Immature natural killer cell (primary cell): ENCODE data around the gene UBAC2. TPM values are rescaled to one million over a fixed set of nuclear protein-coding genes. Genes with fewer than 3 reads are reported as not detected.

Experiments
- DNase-seq, 3 donors: peaks; one replicate each; pipeline ENCODE4 v3.0.0; 2022; ENCODE audit warnings: mixed read lengths in 1 of 3
- H3K27ac Mint-ChIP-seq, 6 donors: one replicate each; pipeline ENCODE4 v1.8.0; 2020; ENCODE audit warnings: mixed read lengths in 6 of 6, mild to moderate bottlenecking in 5 of 6, inconsistent platforms in 4 of 6, moderate library complexity in 3 of 6
- H3K27me3 Mint-ChIP-seq, 3 donors: one replicate each; pipeline ENCODE4 v1.8.0; 2020 to 2021; ENCODE audit warnings: low read depth in 3 of 3, mild to moderate bottlenecking in 3 of 3, mixed read lengths in 3 of 3, moderate library complexity in 3 of 3, inconsistent platforms in 1 of 3
- H3K36me3 Mint-ChIP-seq, 3 donors: one replicate each; pipeline ENCODE4 v1.8.0; 2020; ENCODE audit warnings: mixed read lengths in 3 of 3, inconsistent platforms in 2 of 3, mild to moderate bottlenecking in 2 of 3
- H3K4me1 Mint-ChIP-seq, 2 donors: one replicate each; pipeline ENCODE4 v1.8.0; 2020; ENCODE audit warnings: inconsistent platforms in 2 of 2, mild to moderate bottlenecking in 2 of 2, mixed read lengths in 2 of 2, moderate library complexity in 1 of 2
- H3K4me3 Mint-ChIP-seq, 5 donors: one replicate each; pipeline ENCODE4 v1.8.0; 2020; ENCODE audit warnings: mild to moderate bottlenecking in 5 of 5, mixed read lengths in 5 of 5, inconsistent platforms in 3 of 5, moderate library complexity in 3 of 5
- H3K9me3 Mint-ChIP-seq, 6 donors: one replicate each; pipeline ENCODE4 v1.8.0; 2020; ENCODE audit warnings: mild to moderate bottlenecking in 6 of 6, mixed read lengths in 6 of 6, inconsistent platforms in 4 of 6, moderate library complexity in 3 of 6
- polyA plus RNA-seq, 3 donors: library from polyadenylated mRNA; unstranded; fragments of 300-500 nt; fragmentation: Illumina TruSeq; gene quantifications; one replicate each; pipeline ENCODE4 v1.2.3, GENCODE V29; 2021

UBAC2 gene
- polyA plus RNA-seq, 3 donors from 2014 or later = 114 to 130 (median 115) TPM

DNA sequence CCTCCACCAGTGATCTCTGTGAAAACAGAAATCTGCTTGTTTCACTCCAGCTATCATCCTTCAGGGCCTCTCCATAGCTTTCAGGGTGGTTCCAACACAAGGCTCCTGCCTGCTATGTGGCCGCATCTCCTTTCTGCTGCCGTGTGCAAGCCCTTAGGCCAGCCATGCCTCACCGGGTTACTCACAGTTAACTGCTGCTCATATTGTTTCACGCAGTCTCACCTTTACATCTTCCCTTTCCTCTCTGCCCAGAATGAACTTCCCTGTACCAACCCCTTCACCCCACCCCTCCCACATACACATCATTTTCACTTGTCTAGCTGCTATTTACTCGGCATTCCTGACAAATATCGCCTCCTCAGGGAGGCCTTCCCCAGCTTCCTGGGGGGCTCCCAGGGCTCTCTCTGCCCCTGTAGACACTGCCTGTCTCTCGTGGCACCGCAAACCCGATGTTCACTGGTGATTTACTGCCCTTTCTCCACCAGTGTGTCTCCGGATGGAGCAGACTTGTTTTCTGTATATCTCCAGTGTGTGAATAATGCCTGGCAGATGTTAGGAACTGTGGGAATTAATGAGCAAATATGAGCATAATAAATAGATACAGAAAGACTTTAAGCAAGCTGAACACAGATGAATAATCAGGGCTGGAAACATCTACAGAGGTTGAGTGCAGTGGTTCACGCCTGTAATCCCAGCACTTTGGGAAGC is 145.8 kb downstream of the UBAC2 start:
- Mint-ChIP-seq H3K27ac (peak overlapping the region in 4 of 6 donors; percentile 13 to 62 (median 54)), H3K36me3 (peaks cover 51 to 72% (median 64%) of the 10 kb centered on the region in 3 donors), H3K9me3 (no peaks in the 10 kb centered on the region), H3K4me3 (peak overlapping the region in 1 of 5 donors; percentile 28), H3K4me1 (peaks cover 41 to 68% of the 10 kb centered on the region in 2 donors), H3K27me3 (peaks cover 0 to 4% (median 2%) of the 10 kb centered on the region in 3 donors)
- DNase-seq = no peak

DNA sequence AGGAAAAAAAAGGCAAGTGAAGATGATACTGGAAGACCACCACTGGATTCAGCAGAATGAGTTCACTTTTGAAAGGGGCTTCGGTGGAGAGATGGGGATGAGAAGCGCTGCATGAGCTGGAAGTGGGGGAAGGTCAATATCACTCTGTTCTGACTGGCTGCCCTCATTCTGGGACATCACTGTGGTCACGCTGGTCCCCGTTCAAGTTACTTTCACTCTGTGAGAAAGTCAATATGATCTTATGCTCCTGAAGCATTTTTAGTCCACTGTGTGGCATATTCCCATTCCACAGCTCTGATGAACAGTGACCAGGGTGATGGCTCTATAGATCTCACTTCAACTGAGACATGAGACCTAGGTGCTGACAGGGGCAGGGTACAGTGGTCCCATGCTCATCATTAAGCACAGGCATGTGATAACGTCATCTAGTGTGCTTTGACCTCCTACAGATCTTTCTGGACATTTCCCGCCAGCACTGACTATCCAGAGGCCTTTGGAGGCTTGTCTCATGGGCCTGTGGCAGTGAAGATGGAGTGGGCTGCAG is 146.8 kb downstream of the UBAC2 start:
- no peak for DNase-seq
- peaks cover 43 to 72% of the 10 kb centered on the region in 2 donors for H3K4me1 Mint-ChIP-seq
- H3K27me3 Mint-ChIP-seq = peaks cover 0 to 4% (median 2%) of the 10 kb centered on the region in 3 donors
- peaks cover 44 to 69% (median 55%) of the 10 kb centered on the region in 3 donors for H3K36me3 Mint-ChIP-seq
- H3K4me3 Mint-ChIP-seq = peak overlapping the region in 1 of 5 donors; percentile 28
- no peaks in the 10 kb centered on the region for H3K9me3 Mint-ChIP-seq
- H3K27ac Mint-ChIP-seq = peak overlapping the region in 3 of 6 donors; percentile 18 to 62 (median 50)

DNA sequence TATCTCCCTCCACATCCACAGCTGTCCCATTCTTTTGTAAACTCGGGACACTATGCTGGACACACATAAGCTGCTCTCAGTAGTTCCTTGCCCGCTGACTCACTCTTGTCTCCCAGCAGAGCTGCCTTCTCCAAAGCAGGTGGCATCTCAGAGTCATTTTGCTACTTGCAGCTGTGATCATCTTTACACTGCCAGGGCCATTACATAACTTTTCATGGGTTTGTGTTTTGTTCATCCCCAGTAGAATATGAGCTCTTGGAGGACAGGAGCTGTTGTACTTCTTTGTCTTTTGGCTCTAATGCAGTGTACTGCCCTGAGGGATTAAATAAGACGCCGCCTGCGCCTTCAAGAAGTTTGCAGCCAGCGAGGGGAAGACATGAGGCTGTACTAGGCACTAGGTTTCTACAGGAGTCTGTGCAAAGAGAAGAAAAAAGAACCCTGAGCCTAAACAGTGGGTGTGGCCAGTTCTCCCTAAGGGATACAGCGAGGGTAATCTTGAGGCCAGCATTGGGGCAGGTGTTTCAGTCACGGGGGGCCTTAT is 147.3 kb downstream of the UBAC2 start:
- Mint-ChIP-seq H3K27ac (peak overlapping the region in 1 of 6 donors; percentile 49), H3K9me3 (no peaks in the 10 kb centered on the region), H3K27me3 (peaks cover 0 to 4% (median 2%) of the 10 kb centered on the region in 3 donors), H3K4me3 (no peak overlapping the region), H3K36me3 (peaks cover 43 to 70% (median 51%) of the 10 kb centered on the region in 3 donors), H3K4me1 (peaks cover 47 to 78% of the 10 kb centered on the region in 2 donors)
- DNase-seq = no peak

DNA sequence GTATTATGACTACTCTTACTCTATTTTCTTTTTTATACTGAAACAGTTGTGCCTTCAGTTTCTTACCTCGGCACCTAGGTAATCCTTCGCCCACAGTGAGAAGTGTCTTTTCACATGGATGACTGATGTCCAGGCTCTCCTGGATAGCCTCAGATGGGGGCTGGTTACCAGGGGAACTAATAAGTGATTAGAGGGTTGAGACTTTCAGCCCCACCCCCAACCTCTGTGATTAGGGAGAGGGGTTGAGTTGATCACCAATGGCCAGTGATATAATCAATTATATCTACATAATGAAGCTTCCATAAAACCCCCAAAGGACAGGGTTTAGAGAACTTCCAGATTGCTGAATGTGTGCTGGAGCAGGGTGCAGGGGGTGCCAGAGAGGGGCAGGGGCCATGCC is 149.5 kb downstream of the UBAC2 start:
- Mint-ChIP-seq H3K27ac (peak overlapping the region in 3 of 6 donors; percentile 45 to 78 (median 58)), H3K9me3 (no peaks in the 10 kb centered on the region), H3K36me3 (peaks cover 37 to 56% (median 44%) of the 10 kb centered on the region in 3 donors), H3K4me1 (peaks cover 64 to 86% of the 10 kb centered on the region in 2 donors), H3K27me3 (peaks cover 5 to 8% (median 6%) of the 10 kb centered on the region in 3 donors), H3K4me3 (no peak overlapping the region)
- no peak for DNase-seq

DNA sequence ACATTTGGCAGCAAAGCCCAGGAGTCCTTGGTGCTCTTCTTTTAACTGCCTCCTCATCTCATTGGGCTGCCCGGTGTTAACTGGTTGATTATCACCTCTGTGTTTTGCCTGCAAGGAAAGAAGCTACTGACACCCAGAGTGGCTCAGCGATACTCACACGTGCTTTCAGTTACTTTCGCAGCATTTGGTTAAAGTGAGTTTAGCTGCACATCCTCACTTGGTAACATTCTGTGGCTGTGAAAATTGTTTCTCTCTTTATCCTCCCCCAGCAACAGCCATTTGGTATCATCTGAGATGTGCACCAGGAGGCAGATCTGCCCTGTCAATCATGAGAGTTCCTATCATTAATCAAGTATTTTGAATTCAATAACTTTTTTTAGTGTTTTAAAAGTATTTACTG is 151.1 kb downstream of the UBAC2 start:
- Mint-ChIP-seq H3K27me3 (peaks cover 13 to 15% (median 13%) of the 10 kb centered on the region in 3 donors), H3K9me3 (no peaks in the 10 kb centered on the region), H3K27ac (peak overlapping the region; percentile 73 to 84 (median 78)), H3K36me3 (peaks cover 26 to 41% (median 30%) of the 10 kb centered on the region in 3 donors), H3K4me3 (peak overlapping the region; percentile 5 to 50 (median 18)), H3K4me1 (peaks cover 72 to 91% of the 10 kb centered on the region in 2 donors)
- DNase-seq = peak; percentile 63 to 76 (median 73)

DNA sequence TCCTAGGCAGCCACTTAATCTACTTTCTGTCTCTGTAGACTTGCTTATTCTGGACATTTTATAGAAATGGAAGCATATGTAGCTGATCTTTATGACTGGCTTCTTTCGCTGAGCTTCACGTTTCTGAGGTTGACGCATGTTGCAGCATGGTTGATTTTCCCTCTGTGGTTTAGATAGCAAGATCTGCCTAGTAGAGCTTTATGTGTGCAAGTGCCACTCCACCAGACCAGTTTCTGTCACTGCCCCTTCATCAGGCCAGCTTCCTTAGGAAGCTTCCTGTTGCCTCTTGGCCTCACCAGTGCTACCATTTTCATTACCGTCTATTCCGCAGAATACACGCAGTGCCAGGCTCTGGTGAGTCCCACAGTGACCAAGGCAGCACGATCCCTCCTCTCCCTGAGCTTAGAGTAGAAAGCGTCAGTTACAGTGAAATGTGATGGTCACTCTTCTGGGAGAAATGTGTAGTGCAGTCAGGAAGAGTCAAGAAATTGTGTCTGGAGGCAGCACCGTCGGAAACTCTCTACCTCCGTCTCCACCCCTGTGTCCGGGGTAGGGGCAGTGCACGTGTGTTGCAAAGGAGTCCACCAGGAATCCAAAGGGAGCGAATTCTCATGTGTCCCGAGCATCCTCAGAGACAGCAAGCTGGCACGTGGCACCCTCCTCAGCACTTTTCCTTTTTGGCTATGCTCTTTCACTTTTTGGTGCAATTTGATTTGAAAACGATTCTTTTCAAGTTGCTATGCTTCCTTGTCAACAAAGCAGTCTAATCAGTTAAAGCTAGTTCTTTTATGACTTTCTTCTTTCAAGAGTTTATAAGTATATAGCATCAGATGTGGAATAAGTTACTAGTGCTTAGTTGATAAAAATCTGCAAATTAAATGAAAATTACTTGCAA is 151.9 kb downstream of the UBAC2 start:
- no peaks in the 10 kb centered on the region for H3K9me3 Mint-ChIP-seq
- peaks cover 74 to 91% of the 10 kb centered on the region in 2 donors for H3K4me1 Mint-ChIP-seq
- H3K27me3 Mint-ChIP-seq = peaks cover 13 to 17% (median 14%) of the 10 kb centered on the region in 3 donors
- peaks cover 21 to 35% (median 28%) of the 10 kb centered on the region in 3 donors for H3K36me3 Mint-ChIP-seq
- DNase-seq = peak in 2 of 3 donors; percentile 31 to 47
- H3K4me3 Mint-ChIP-seq = peak overlapping the region; percentile 10 to 50 (median 44)
- H3K27ac Mint-ChIP-seq = peak overlapping the region; percentile 73 to 79 (median 78)

DNA sequence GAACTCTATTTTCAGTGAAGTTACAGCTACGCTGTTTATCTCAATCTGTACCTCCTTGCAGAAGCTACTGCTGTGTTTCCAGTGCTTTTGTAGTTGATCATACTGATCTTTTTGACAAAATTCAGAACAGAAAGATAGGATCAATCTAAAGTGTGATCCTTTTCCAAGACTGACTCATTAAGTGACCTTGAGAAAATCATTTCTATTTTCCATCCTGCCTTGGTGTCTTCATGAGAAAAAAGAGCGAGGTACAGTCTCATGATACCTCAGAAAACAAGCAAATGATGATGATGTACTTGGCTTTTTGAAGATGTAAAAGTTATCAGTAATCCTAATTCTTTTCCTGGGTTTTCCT is 152.6 kb downstream of the UBAC2 start:
- no peak for DNase-seq
- Mint-ChIP-seq H3K27me3 (peaks cover 13 to 15% (median 14%) of the 10 kb centered on the region in 3 donors), H3K36me3 (peaks cover 19 to 34% (median 29%) of the 10 kb centered on the region in 3 donors), H3K4me3 (no peak overlapping the region), H3K4me1 (peaks cover 76 to 91% of the 10 kb centered on the region in 2 donors), H3K27ac (peak overlapping the region in 1 of 6 donors; percentile 78), H3K9me3 (no peaks in the 10 kb centered on the region)

DNA sequence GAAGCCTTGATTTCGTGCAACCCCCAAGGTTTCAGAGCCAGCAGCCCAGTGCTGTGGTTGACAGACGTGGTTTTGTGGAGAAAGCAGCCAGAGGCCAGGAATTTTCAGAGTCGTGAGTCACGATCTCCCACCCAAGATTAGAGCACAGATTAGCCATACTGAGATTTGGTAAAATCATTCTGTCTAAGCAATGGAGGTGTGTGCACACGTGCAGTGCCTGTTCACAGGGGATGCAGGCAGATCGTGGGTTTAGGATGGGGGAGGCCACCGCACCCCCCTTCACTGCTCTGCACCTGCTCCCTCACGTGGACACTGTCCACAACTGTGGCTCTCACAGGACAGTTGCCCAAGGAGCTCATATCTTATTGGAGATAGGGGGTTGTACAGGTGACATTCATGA is 153.2 kb downstream of the UBAC2 start:
- peaks cover 80 to 96% of the 10 kb centered on the region in 2 donors for H3K4me1 Mint-ChIP-seq
- peaks cover 13 to 15% (median 14%) of the 10 kb centered on the region in 3 donors for H3K27me3 Mint-ChIP-seq
- DNase-seq = no peak
- peaks cover 22 to 32% (median 28%) of the 10 kb centered on the region in 3 donors for H3K36me3 Mint-ChIP-seq
- no peaks in the 10 kb centered on the region for H3K9me3 Mint-ChIP-seq
- peak overlapping the region in 1 of 5 donors; percentile 43 for H3K4me3 Mint-ChIP-seq
- H3K27ac Mint-ChIP-seq = peak overlapping the region in 5 of 6 donors; percentile 83 to 92 (median 92)

DNA sequence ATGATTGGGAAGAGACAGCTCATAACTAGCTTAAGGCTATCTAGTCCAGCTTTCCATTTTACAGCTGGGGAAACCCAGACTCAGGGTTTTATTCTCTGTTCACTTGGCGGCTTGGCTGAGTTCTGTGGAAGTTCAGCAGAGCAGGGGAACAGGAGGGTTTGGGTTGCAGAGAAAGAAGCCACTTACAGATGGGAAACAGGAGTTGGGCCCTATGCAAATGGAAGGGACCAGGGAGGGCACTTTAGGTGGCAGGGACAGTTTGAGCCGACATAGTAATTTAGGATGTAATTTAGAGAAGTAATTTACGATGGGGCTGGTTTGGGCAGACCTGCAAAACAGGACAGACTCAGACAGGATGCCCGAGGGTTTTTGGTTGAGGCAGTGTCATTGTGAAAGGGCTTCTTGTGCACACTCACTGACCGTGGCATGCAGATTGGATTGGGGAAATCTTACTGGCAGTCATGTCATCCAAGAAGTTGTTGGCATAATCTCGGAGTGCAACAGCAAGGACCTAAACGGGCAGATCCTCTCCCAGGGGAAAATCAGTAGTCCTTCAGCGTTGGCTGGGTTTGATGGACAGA is 153.8 kb downstream of the UBAC2 start:
- H3K27ac Mint-ChIP-seq = peak overlapping the region; percentile 83 to 93 (median 92)
- H3K27me3 Mint-ChIP-seq = peaks cover 12 to 15% (median 13%) of the 10 kb centered on the region in 3 donors
- peaks cover 85 to 97% of the 10 kb centered on the region in 2 donors for H3K4me1 Mint-ChIP-seq
- peak in 1 of 3 donors; percentile 17 for DNase-seq
- H3K36me3 Mint-ChIP-seq = peaks cover 23 to 32% (median 28%) of the 10 kb centered on the region in 3 donors
- H3K9me3 Mint-ChIP-seq = no peaks in the 10 kb centered on the region
- peak overlapping the region; percentile 57 to 82 (median 69) for H3K4me3 Mint-ChIP-seq

DNA sequence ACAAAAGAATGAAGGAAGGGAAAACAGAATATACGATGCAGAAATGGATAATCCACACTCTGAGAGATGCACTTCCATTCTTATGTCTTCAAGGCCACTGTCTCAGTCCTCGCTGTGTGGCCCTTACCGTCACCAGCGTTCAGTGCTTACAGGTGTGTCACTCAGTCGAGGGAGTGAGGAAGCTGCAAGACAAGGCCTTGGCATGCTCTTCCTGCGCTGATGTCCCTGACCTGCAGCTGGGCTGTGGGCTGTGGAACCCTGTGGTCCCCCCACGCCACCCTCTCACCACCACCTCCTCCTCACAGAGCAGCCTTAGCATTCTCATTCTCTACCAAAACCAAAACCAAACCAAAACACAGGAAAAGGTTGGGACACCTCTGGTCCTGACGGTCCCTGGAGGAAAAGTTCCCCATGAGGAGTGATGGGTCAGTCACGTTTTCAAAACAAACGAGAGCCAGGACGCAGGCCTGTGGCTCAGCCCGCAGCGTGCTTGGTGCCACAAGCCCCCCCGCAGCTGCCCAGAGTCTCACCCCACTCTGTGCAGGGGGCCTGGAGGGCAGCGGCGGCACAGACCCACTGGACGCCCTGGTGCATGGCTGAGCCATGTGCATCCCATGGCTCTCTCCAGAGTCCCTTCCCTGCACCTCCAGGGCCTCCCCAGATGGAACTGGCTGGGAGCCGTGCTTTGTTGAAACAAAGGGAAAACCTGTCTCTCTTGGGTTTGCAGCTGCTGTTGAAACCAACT is 154.8 kb downstream of the UBAC2 start:
- H3K9me3 Mint-ChIP-seq = no peaks in the 10 kb centered on the region
- peaks cover 89 to 100% of the 10 kb centered on the region in 2 donors for H3K4me1 Mint-ChIP-seq
- DNase-seq = peak; percentile 23 to 48 (median 26)
- peaks cover 12 to 15% (median 13%) of the 10 kb centered on the region in 3 donors for H3K27me3 Mint-ChIP-seq
- peak overlapping the region; percentile 83 to 93 (median 92) for H3K27ac Mint-ChIP-seq
- peaks cover 21 to 36% (median 30%) of the 10 kb centered on the region in 3 donors for H3K36me3 Mint-ChIP-seq
- peak overlapping the region; percentile 57 to 72 (median 68) for H3K4me3 Mint-ChIP-seq

DNA sequence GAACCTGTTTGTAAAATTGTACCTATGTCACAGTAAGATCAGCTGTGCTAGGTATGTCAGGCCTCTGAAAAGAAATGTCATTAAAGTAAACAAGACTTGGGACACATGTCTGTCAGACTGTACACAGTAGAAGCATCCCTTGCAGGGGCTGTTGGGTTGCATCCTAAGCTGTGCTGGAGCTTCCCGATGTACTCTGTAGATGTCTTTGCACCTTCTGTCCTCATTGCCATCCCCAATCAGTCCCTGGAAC is 155.3 kb downstream of the UBAC2 start:
- peaks cover 12 to 15% (median 13%) of the 10 kb centered on the region in 3 donors for H3K27me3 Mint-ChIP-seq
- H3K36me3 Mint-ChIP-seq = peaks cover 21 to 37% (median 34%) of the 10 kb centered on the region in 3 donors
- peak overlapping the region; percentile 83 to 93 (median 92) for H3K27ac Mint-ChIP-seq
- DNase-seq = no peak
- no peaks in the 10 kb centered on the region for H3K9me3 Mint-ChIP-seq
- peak overlapping the region; percentile 57 to 68 (median 65) for H3K4me3 Mint-ChIP-seq
- H3K4me1 Mint-ChIP-seq = peaks cover 89 to 100% of the 10 kb centered on the region in 2 donors
